ENCODE results near the gene JUNB.

Gene JUNB

GRCh38 chr19:12806242-12807081, 15.2 kb downstream of the JUNB start, which contains the start of gene RNASEH2A:
RNASEH2A (plus strand) TSS chr19:12806584; CDS start chr19:12806674, 90 bp downstream.
- no peak for TF ChIP-seq CTCF (IDR thresholded peaks at IDR 0.05)

GRCh38 chr19:12815088-12815487, 23.8 kb downstream of the JUNB start:
- no peak for TF ChIP-seq CTCF (IDR thresholded peaks at IDR 0.05)

GRCh38 chr19:12821761-12822160, 30.5 kb downstream of the JUNB start:
- TF ChIP-seq CTCF (IDR thresholded peaks at IDR 0.05) = no peak

- TF ChIP-seq CTCF (IDR thresholded peaks at IDR 0.05) = peak; percentile 51; the same call in 1 of the 2 replicates
Measured at GRCh38 chr19:12825254-12826131, 34.2 kb downstream of the JUNB start.

- no peak for TF ChIP-seq CTCF (IDR thresholded peaks at IDR 0.05)
Measured at GRCh38 chr19:12828494-12828893, 37.2 kb downstream of the JUNB start.

- TF ChIP-seq CTCF (IDR thresholded peaks at IDR 0.05) = no peak
Measured at GRCh38 chr19:12833418-12833737, 42.1 kb downstream of the JUNB start.

- no peak for TF ChIP-seq CTCF (IDR thresholded peaks at IDR 0.05)
Measured at GRCh38 chr19:12833738-12834565, 42.7 kb downstream of the JUNB start.
